ENCODE measurements around the gene TNIK. TPM values are rescaled to one million over a fixed set of nuclear protein-coding genes. Genes with fewer than 3 reads are reported as not detected.

The TNIK gene
- total RNA-seq, 1 donor from 2014 or later: 76.7 TPM

- DNase-seq: no peak
These were observed 300.4 kb downstream of the TNIK start for GRCh38 chr3:171159822-171160157.

GRCh38 chr3:171159024-171159821, 301.0 kb downstream of the TNIK start:
- DNase-seq: no peak

GRCh38 chr3:171157980-171158379, 302.2 kb downstream of the TNIK start:
- no peak for DNase-seq

- no peak for DNase-seq
These were observed 302.9 kb downstream of the TNIK start for GRCh38 chr3:171157286-171157685.

- no peak for DNase-seq
These were observed 303.7 kb downstream of the TNIK start for GRCh38 chr3:171156401-171157010.

- DNase-seq: no peak
These were observed 305.0 kb downstream of the TNIK start for GRCh38 chr3:171155122-171155700.

GRCh38 chr3:171150945-171151344, 309.3 kb downstream of the TNIK start:
- no peak for DNase-seq

GRCh38 chr3:171149526-171150116, 310.6 kb downstream of the TNIK start:
- DNase-seq: no peak

- DNase-seq: no peak
These were observed 314.4 kb downstream of the TNIK start for GRCh38 chr3:171145798-171146197.

- no peak for DNase-seq
These were observed 317.2 kb downstream of the TNIK start for GRCh38 chr3:171142985-171143384.

GRCh38 chr3:171140246-171140645, 320.0 kb downstream of the TNIK start:
- no peak for DNase-seq

- no peak for DNase-seq
These were observed 322.2 kb downstream of the TNIK start for GRCh38 chr3:171138027-171138426.

GRCh38 chr3:171135549-171135948, 324.7 kb downstream of the TNIK start:
- DNase-seq: no peak

- DNase-seq: no peak
These were observed 326.2 kb downstream of the TNIK start for GRCh38 chr3:171133796-171134569.

- no peak for DNase-seq
These were observed 326.9 kb downstream of the TNIK start for GRCh38 chr3:171133337-171133736.

- no peak for DNase-seq
These were observed 327.3 kb downstream of the TNIK start for GRCh38 chr3:171132873-171133272.

GRCh38 chr3:171129827-171130226, 330.4 kb downstream of the TNIK start:
- DNase-seq: no peak

- DNase-seq: no peak
These were observed 332.6 kb downstream of the TNIK start for GRCh38 chr3:171127611-171128010.

- DNase-seq: no peak
These were observed 333.6 kb downstream of the TNIK start for GRCh38 chr3:171126478-171127209.

- no peak for DNase-seq
These were observed 335.2 kb downstream of the TNIK start for GRCh38 chr3:171125010-171125409.

- DNase-seq: no peak
These were observed 336.3 kb downstream of the TNIK start for GRCh38 chr3:171123915-171124314.

- no peak for DNase-seq
These were observed 337.3 kb downstream of the TNIK start for GRCh38 chr3:171122861-171123260.
